GM19397 (cell line): Measurements from ENCODE around the gene C2CD4C.
"Not testable (repeated sequence)": the region's sequence is repeated elsewhere in the genome, so short reads cannot be mapped to it uniquely, and the experiment has no call there.

Experiments used
- ATAC-seq: cut with Tn5 transposase; IDR thresholded peaks from one replicate; pipeline ENCODE4 v1.9.1; 2021; ENCODE audit warnings: mild to moderate bottlenecking, moderate library complexity; ENCODE audit not compliant: unreplicated experiment

Gene C2CD4C

GRCh38 chr19:384799-385169 lies 24.2 kb downstream of the C2CD4C start:
- no peak for ATAC-seq

DNA sequence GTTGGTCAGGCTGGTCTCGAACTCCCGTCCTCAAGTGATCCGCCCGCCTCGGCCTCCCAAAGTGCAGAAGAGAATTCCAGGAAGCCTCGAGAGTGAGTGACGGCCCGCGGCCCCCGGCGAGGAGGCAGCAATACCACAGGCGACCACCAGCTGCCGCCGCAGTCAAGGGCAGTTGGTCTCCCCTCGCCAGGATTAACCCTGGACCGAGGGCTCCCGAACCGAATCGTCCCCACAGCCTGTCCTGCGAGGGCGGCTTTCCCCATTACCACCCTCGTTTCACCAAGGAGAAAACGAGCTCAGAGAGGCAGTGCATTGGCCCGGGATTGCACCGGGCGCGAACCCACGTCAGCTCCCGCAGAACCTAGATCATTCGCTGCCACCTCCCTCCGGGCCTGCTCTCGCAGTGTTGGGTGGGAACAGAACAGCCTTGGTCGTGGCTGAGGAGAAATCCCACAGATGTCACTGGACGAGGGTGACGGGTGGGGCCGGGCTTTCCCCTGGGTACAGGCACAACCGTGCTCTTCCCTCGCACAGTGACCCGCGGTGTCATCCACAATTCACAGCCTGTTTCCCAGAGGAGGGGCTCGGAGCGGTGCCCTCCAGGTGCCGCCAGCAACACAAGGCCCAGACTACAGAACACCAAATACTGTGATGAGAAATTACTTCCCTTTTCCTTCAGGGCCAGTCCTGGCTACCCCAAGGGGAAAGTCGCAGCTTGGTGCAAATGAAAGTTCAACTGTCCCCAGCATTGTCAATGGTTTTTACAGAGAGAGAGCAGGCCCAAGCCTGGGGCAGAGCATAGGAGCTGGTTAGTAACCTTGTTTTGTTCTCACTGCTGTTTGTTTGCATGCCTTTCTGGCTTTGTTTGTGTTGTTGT lies 24.8 kb downstream of the C2CD4C start:
- no peak for ATAC-seq

DNA sequence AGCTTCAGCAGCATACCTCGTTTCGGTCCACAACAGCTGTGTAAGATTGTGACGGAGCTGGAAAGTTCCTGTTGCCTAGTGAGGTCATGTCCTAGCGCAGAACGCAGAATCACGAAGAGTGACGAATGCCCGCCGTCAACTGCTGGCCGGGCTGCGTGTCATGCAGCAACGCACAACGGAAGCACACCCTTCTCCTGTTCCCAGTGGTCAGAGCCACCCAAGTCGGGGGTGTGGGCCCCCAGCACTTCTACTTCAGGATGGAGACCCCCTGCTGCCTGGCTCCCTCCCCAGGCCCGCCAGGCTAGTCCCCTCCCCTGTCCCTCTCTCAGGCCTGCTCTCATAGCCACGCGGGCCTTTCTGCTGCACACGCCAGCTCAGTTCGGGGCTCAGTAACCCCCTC lies 25.9 kb downstream of the C2CD4C start:
- ATAC-seq: no peak

GRCh38 chr19:382578-382977 lies 26.4 kb downstream of the C2CD4C start:
- not testable (repeated sequence) for ATAC-seq

DNA sequence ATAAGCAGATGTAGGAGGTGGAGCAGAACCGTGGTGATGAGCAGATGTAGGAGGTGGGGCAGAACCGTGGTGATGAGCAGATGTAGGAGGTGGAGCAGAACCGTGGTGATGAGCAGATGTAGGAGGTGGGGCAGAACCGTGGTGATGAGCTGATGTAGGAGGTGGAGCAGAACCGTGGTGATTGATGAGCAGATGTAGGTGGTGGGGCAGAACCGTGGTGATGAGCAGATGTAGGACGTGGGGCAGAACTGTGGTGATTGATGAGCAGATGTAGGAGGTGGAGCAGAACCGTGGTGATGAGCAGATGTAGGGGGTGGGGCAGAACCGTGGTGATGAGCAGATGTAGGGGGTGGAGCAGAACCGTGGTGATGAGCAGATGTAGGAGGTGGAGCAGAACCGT lies 27.0 kb downstream of the C2CD4C start:
- ATAC-seq: not testable (repeated sequence)

DNA sequence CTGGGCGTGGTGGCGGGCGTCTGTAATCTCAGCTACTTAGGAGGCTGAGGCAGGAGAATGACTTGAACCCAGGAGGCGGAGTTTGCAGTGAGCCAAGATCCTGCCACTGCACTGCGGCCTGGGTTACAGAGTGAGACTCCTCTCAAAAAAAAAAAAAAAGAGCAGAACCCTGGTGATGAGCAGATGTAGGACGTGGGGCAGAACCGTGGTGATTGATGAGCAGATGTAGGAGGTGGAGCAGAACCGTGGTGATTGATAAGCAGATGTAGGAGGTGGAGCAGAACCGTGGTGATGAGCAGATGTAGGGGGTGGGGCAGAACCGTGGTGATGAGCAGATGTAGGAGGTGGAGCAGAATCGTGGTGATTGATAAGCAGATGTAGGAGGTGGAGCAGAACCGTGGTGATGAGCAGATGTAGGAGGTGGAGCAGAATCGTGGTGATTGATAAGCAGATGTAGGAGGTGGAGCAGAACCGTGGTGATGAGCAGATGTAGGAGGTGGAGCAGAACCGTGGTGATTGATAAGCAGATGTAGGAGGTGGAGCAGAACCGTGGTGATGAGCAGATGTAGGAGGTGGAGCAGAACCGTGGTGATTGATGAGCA lies 28.2 kb downstream of the C2CD4C start:
- ATAC-seq: not testable (repeated sequence)

GRCh38 chr19:379796-380195 lies 29.2 kb downstream of the C2CD4C start:
- ATAC-seq: no peak

DNA sequence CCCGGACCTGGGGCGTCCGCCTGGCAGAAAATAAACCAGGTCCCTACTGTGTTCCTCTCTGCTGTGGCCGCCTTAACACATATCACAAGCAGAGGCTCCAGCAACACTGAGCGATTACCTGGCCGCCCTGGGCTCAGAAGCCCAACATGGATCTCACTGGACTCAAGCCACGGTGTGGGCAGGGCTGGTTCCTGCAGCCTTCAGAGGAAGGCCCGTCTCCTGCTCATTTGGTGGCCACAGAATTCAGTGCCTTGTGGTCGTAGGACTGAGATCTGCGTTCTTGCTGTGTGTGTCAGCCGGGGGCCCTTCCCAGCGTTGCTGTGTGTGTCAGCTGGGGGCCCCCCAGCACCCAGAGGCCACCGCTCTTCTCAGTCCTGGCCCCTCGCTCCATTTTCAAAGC lies 30.2 kb downstream of the C2CD4C start:
- no peak for ATAC-seq

- no peak for ATAC-seq
These were observed 31.0 kb downstream of the C2CD4C start for GRCh38 chr19:377801-378581.

GRCh38 chr19:376111-376470 lies 32.9 kb downstream of the C2CD4C start:
- no peak for ATAC-seq

DNA sequence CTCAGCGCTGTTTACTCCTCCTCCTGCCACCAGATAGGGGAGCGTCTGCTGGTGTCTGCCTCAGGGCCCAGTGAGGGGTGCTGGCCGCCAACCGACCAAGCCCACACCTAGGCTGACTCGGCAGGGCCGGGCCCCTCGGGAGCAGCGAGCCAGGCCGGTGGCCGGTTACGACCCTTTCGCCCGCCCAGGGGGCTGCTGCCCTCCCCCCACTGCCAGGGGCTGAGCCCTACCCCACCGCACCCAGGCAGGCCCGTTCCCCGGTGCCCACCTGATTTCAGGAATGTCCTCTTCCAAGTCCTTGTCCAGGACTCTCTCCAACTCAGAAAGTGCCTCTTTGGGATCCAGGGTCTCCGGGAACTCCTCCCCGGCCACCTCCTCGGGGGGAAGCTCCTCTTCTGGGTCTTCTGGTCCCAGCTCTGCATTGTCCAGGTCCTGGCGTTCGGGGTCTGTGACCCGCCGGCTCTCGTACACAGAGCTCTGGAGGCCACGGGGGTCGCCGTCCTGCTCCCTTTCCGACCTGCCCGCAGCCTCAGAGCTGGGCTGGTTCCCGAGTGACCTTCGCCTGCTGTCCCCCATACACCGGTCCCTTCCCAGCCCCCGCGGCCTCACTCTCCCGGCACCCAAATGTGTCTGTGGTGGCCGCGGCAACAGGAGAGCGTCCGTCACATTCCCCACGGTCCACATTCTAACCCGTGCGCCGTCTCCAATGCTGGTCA lies 33.4 kb downstream of the C2CD4C start:
- no peak for ATAC-seq

DNA sequence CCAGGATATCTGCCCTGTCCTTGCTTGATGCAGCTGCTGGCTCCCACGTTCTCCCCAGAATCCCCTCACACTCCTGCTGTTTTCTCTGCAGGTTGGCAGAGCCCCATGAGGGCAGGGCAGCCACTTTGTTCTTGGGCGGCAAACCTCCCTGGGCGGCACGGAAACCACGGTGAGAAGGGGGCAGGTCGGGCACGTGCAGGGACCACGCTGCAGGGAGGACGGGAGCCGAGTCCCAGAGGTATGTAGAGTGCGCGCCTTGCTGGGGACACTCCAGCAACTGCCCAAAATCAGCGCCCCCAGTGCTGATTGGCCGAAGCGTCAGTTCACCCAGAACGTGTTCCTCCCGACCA lies 34.1 kb downstream of the C2CD4C start:
- ATAC-seq: no peak

DNA sequence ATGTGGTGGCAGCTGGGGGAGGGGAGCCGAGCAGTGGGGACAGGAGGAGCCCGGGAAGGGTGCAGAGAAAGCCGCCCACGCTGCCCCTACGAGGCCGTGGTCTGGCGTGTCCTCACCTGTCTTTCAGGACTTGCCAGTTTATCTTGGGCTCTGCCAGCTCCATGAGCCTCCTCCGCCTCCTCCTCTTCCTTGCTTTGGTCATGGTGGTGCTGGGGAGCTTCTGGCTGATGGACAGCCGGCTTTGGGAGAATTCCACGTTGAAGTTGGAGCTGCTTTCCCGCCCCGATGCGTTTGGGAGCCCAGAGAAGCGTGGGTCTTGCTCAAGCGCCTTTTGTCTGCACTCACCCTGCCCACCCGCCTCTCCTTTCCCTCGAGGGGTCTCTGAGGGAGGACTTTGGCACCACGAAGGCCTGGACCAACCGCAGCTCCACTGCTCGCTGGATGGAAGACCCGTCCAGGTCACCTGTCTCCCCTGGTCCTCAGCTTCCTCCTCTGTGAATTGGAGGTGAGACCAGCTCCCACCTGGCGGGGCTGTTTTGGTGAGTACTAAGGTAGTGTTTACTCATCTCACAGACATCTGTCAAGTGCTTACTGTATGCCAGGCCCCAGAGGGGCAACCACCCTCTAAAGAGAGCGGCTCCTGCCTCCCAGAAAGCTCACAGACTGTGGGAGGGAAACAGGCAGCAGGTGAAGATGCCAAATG lies 34.6 kb downstream of the C2CD4C start:
- no peak for ATAC-seq

DNA sequence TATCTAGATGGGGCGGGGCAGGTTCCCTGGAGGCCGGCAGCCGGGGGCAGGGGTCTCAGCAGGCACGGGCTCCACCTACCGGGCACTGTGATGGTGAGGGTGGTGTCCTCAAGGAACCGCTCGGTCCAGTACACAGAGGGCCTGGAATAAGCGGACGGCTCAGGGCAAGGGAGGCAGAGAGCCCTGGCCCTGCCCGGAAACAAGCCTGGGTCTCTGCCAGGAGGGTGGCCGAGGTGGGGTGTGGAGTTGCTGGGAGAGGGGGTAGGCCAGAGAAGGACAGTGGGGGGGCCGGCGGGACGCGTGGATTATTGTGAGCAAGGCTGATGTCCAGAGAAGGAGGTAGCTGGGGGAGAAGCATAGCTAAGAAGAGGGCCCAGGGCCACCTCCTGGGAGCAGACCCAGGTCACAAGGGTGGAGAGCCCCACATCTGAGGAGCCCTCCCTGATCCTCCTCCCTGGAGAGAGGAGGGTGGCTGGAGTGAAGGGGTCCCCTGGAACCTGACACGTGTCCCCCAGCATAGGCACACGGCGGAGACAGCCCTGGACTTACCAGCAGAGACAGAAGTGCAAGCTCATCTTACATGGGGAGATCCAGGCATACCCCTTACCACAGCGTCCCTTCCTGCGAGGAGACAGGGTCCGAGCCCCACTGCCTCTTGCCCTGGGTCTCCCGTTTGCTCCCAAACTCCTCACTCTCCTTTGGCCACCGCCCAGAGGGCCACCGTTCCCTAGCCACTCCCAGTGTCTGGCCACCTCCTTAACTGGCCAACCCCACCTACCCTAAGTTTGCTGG lies 35.4 kb downstream of the C2CD4C start:
- ATAC-seq: no peak

- no peak for ATAC-seq
These were observed 36.5 kb downstream of the C2CD4C start for GRCh38 chr19:372306-372890.

- no peak for ATAC-seq
These were observed 37.3 kb downstream of the C2CD4C start for GRCh38 chr19:371501-372168.

DNA sequence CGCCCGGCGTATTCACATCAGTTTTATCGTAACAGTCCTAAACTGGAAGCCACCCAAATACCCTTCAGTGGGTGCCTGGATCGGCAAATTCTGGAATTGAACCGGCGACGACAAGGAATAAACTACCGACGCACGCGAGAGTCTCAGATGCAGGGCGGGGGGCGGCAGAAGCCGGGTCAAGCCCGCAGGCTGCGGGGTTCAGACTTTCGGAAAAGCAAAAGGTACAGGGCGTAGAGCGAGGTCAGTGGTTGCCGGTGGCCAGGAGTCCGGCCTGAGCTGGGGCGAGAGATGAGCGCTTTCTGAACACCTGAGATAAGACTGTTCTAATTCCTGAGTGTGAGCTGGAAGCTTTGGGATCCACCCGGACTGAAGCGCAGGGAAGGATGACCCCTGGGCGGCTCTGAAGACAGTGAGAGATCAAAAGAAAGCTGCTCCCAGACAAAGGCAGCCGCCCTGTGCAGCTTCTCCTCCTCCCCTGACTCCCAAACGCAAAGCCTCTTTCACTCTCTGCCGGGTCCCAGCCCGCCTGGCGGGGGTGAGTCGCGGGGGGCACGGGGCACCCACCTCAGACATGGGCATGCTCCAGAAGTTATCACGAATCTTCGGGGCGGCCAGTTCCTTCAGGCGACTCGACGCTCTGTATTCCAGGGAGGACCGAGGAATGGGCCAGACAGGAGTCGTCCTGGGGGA lies 38.2 kb downstream of the C2CD4C start:
- no peak for ATAC-seq

- no peak for ATAC-seq
These were observed 39.1 kb downstream of the C2CD4C start for GRCh38 chr19:369876-370275.
